AG04450 (cell line): ENCODE data around the gene NSD1. TPM values are rescaled to one million over a fixed set of nuclear protein-coding genes. Genes with fewer than 3 reads are reported as not detected.
A peak's percentile ranks its signal among the peaks of the same experiment; 100 is the strongest.

Experiments
- CTCF ChIA-PET: fragments of 300-600, 350-600 bp; formaldehyde crosslinking; extraction: SDS; loops from one replicate; lab custom pipeline; 2022; ENCODE audit warnings: antibody characterized with exemption, inconsistent platforms; lab: Charles Lee
- POLR2A ChIA-PET: fragments of 350-600 bp; formaldehyde crosslinking; extraction: SDS; loops from one replicate; lab custom pipeline; 2021; ENCODE audit warnings: antibody characterized with exemption, inconsistent platforms; lab: Yijun Ruan, JAX
- DNase-seq: peaks from one replicate; pipeline ENCODE4 v3.0.0-alpha.2; 2011; ENCODE audit warnings: low read depth, low spot score
- H3K27ac ChIP-seq: one replicate; pipeline ENCODE4 v1.5.1; 2012; ENCODE audit warnings: low read depth, low read length, control low read depth
- H3K27me3 ChIP-seq: one replicate; pipeline ENCODE4 v1.6.0; 2012; ENCODE audit warnings: low read length; ENCODE audit not compliant: control insufficient read depth, insufficient read depth
- H3K4me3 ChIP-seq: 2 replicates; pipeline ENCODE4 v1.5.1; 2011; ENCODE audit warnings: mild to moderate bottlenecking, low read depth, low read length, control low read depth
- H3K9me3 ChIP-seq: 2 replicates; pipeline ENCODE4 v1.5.1; 2012; ENCODE audit warnings: low read length; ENCODE audit not compliant: control insufficient read depth, insufficient read depth
- CTCF ChIP-seq: IDR thresholded peaks from 2 replicates; pipeline ENCODE4 v1.5.1; 2011; ENCODE audit warnings: low read depth, low read length, control low read depth, inconsistent platforms
- polyA plus RNA-seq: library from polyadenylated mRNA; depleted of rRNA; stranded (reverse); fragments of >200 nt; gene quantifications from 2 replicates; pipeline ENCODE4 v1.2.3, GENCODE V29; 2011

Gene NSD1
- polyA plus RNA-seq, 1 experiment, result 33.4 TPM

DNA sequence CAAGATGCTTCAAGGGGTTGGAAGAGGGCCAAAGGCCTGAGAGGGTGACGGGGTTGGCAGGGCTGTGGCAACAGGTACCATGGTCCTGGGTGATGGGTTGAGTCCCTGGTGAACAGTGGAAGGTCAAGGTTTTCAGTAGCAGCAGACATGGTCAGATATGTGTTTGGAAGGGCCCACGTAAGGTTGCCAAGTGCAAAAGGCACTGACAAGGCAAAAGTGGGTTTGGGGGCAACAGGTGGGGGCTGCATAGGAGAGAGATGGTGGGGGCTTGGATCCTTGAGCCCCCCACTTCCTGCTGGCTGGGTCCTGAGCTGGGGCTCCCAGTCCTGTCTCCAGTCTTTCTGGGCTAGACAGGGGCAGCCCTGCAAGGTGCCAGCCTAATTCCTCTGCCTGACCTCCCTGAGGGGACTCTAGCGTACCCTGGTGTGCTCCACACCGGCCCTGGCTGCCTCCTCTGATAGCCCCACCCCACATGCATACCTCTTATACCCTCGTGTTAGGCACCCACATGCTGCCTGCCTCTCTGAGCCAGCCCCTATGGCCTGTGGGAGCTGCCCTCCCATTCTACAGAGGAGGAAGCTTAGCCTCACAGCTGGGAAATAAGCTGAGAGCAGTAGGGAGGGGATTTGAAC is 20.9 kb upstream of the NSD1 start:
- TF ChIP-seq CTCF, result no peak
- no peak for DNase-seq
- CTCF ChIA-PET, result interaction anchor here (0.5 to 7.2 kb wide), 42 partner anchors 8 to 454 kb away, joined by 3 to 259 read pairs (median 4); partner anchors contain the start of genes FGFR4, PRELID1, RAB24 and ZNF346

GRCh38 chr5:177113566-177114424 is 19.8 kb upstream of the NSD1 start:
- peaks cover 10% of the 10 kb centered on the region; the same call in 1 of the 2 replicates for H3K9me3 ChIP-seq
- DNase-seq, result no peak
- no peak overlapping the region for H3K27ac ChIP-seq
- TF ChIP-seq CTCF, result peak; percentile 100
- H3K27me3 ChIP-seq, result no peaks in the 10 kb centered on the region
- ChIA-PET CTCF (interaction anchor here (0.5 to 7.2 kb wide), 37 partner anchors 9 to 455 kb away, joined by 3 to 259 read pairs (median 5); partner anchors contain the start of genes FGFR4, PRELID1, RAB24 and ZNF346), POLR2A (interaction anchor here (0.5 kb wide), 1 partner anchor 20 kb away, joined by 4 read pairs; no protein-coding TSS in a partner anchor)
- no peak overlapping the region for H3K4me3 ChIP-seq

More for the DNA sequence above, 20.9 kb upstream of the NSD1 start:
- peaks cover 10% of the 10 kb centered on the region; the same call in 1 of the 2 replicates for H3K9me3 ChIP-seq
- H3K27ac ChIP-seq, result no peak overlapping the region
- H3K4me3 ChIP-seq, result no peak overlapping the region
- POLR2A ChIA-PET, result interaction anchor here (0.5 kb wide), 1 partner anchor 42 kb away, joined by 3 read pairs; no protein-coding TSS in a partner anchor
- no peaks in the 10 kb centered on the region for H3K27me3 ChIP-seq

DNA sequence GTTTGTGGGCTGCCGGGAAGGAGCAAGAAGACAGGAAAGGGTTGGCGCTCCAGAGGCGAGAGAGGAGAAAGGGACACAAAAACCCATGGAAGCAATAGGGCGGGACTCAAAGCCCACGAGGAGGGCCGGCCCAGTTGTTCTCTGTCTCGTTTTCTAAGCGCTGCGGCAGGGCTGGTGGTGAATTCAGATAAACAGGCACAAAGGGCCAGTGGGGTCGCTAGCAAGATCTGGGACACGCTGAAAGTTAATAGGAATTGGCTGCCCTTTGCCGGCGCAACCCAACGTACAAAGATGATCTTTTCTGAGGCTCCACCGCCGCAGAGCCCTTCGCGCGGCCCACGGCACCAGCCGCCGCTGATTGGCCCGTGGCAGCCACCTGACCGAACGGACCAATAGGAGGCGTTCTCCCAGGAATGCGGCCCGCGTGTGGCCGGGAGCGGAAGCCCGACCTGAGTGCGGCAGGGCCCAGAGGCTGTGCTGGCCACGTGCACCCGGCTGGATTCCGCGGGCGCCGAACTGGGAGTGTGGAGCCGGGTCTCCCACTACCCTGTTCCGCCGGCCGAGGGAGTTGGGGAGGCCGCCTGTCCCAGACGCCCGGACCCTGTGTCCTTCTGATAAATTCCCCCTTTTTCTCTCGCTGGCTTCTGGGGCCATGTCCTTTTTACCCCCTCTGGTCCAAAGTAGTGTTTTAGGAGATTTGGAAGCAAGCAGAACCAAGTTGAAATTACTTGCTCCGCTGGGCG is 16.8 kb upstream of the NSD1 start:
- CTCF ChIA-PET, result no interaction called here
- no peak for DNase-seq
- TF ChIP-seq CTCF, result no peak
- POLR2A ChIA-PET, result no interaction called here
- H3K27me3 ChIP-seq, result no peaks in the 10 kb centered on the region
- H3K9me3 ChIP-seq, result peaks cover 10% of the 10 kb centered on the region; the same call in 1 of the 2 replicates
- H3K4me3 ChIP-seq, result no peak overlapping the region
- no peak overlapping the region for H3K27ac ChIP-seq

DNA sequence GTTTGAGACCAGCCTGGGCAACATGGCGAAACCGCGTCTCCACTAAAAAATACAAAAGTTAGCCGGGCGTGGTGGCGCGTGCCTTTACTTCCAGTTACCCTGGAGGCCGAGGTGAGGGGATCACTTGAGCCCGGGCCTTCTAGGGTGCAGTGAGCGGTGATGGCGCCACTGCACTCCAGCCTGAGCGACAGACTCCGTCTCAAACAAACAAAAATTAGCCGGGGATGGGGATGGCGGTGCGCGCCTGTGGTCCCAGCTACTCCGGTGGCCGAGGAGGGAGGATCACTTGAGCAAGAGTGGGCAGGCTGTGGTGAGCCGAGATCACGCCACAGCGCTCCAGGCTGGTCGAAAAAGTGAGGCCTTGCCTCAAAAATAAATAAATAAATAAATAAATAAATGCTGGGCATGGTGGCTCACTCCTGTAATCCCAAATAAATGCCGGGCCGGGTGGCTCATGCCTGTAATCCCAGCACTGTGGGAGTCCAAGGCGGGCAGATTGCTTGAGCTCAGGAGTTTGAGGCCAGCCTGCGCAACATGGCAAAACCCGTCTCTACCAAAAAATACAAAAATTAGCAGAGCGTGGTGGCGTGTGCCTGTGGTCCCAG is 16.0 kb upstream of the NSD1 start:
- no peak overlapping the region for H3K4me3 ChIP-seq
- POLR2A ChIA-PET, result no interaction called here
- H3K27me3 ChIP-seq, result peaks cover 1% of the 10 kb centered on the region
- CTCF ChIA-PET, result interaction anchor here (0.6 to 0.9 kb wide), 3 partner anchors 8 to 50 kb away, joined by 3 read pairs; no protein-coding TSS in a partner anchor
- H3K9me3 ChIP-seq, result peaks cover 10% of the 10 kb centered on the region; the same call in 1 of the 2 replicates
- no peak for TF ChIP-seq CTCF
- H3K27ac ChIP-seq, result no peak overlapping the region
- no peak for DNase-seq
